Measurements from ENCODE around the gene IL3.

- TF ChIP-seq CTCF (conservative IDR thresholded peaks at IDR 0.05; ENCODE audit: low read depth, low read length), result no peak
- TF ChIP-seq RAD21 (IDR thresholded peaks at IDR 0.05; ENCODE audit: low read length), result no peak
Observed at GRCh38 chr5:132094393-132095076, 34.1 kb downstream of the IL3 start.
